ENCODE measurements around the gene ADGRD1. TPM values are rescaled to one million over a fixed set of nuclear protein-coding genes. Genes with fewer than 3 reads are reported as not detected.

ADGRD1 gene
- polyA plus RNA-seq, 1 of the 3 experiments (the other 2 are of a cell fraction) = not detected

GRCh38 chr12:131009595-131010395 lies 56.1 kb downstream of the ADGRD1 start (continued):
- no peak for TF ChIP-seq MAX (IDR thresholded peaks at IDR 0.05; ENCODE audit: low read depth)

GRCh38 chr12:131010396-131011131 lies 56.9 kb downstream of the ADGRD1 start:
- H3K27me3 ChIP-seq (ENCODE audit: insufficient read depth) = no peaks in the 10 kb centered on the region

More at GRCh38 chr12:131010396-131011131, 56.9 kb downstream of the ADGRD1 start:
- ChIA-PET CTCF (no interaction called here), POLR2A (no interaction called here)
- no peaks in the 10 kb centered on the region for H3K9me2 ChIP-seq
- H3K79me2 ChIP-seq (ENCODE audit: insufficient read depth) = no peaks in the 10 kb centered on the region
- no peak overlapping the region for H2AFZ ChIP-seq (ENCODE audit: low read depth)
- no peak for DNase-seq
- H3K4me1 ChIP-seq (ENCODE audit: control insufficient read depth in 1 of 2, insufficient read depth in 2 of 2, low read depth in 1 of 2, low read length in 1 of 2) = peaks cover 0 to 39% of the 10 kb centered on the region in 2 experiments; a peak in 2 of 4 replicates
- no peak overlapping the region for H3K9ac ChIP-seq
- 67% methylated on average over 14 of the region's 18 CpGs for WGBS (ENCODE audit: low lambda C conversion rate)
- no peaks in the 10 kb centered on the region for H3K9me3 ChIP-seq
- no peaks in the 10 kb centered on the region for H4K20me1 ChIP-seq (ENCODE audit: insufficient read depth)
- no peak overlapping the region for H3K4me2 ChIP-seq
- no peak for TF ChIP-seq USF1 (IDR thresholded peaks at IDR 0.05; ENCODE audit: borderline replicate concordance, low read depth)
- TF ChIP-seq MXI1 (IDR thresholded peaks at IDR 0.05; ENCODE audit: low read depth, low read length) = no peak
- TF ChIP-seq TEAD4 (IDR thresholded peaks at IDR 0.05; ENCODE audit: borderline replicate concordance, insufficient read depth) = no peak
- TF ChIP-seq EP300 (IDR thresholded peaks at IDR 0.05; ENCODE audit: borderline replicate concordance in 1 of 2, low read depth in 1 of 2, low read length in 1 of 2) = no peak
- TF ChIP-seq GABPA (IDR thresholded peaks at IDR 0.05; ENCODE audit: low read depth) = no peak
- TF ChIP-seq FOXJ3 (CRISPR knock-in tag; IDR thresholded peaks at IDR 0.05) = no peak
- TF ChIP-seq TAF1 (IDR thresholded peaks at IDR 0.05; ENCODE audit: borderline replicate concordance, low read depth, low read length) = no peak
- TF ChIP-seq RCOR1 (IDR thresholded peaks at IDR 0.05; ENCODE audit: low read length) = no peak
- TF ChIP-seq ELF1 (IDR thresholded peaks at IDR 0.05) = no peak
- TF ChIP-seq MEF2A (IDR thresholded peaks at IDR 0.05; ENCODE audit: borderline replicate concordance, low read depth) = no peak
- no peak for TF ChIP-seq USF2 (IDR thresholded peaks at IDR 0.05; ENCODE audit: borderline replicate concordance, low read depth, low read length)
- no peak for TF ChIP-seq MAX (IDR thresholded peaks at IDR 0.05; ENCODE audit: low read depth)
- TF ChIP-seq FOXM1 (IDR thresholded peaks at IDR 0.05; ENCODE audit: low read depth) = no peak
- no peak for TF ChIP-seq POLR2AphosphoS5 (IDR thresholded peaks at IDR 0.05; ENCODE audit: low read depth, low read length)
- no peak for TF ChIP-seq NFIC (IDR thresholded peaks at IDR 0.05; ENCODE audit: borderline replicate concordance)
- TF ChIP-seq JUND (IDR thresholded peaks at IDR 0.05) = no peak
- no peaks in the 10 kb centered on the region for H3F3A ChIP-seq (replicated peaks; ENCODE audit: insufficient read depth)
- H3K36me3 ChIP-seq (replicated peaks in 1 of 2; ENCODE audit: control insufficient read depth in 1 of 2, insufficient read depth in 2 of 2, low read length in 1 of 2) = no peaks in the 10 kb centered on the region
- H3K27ac ChIP-seq (ENCODE audit: low read depth in 2 of 2, low read length in 1 of 2) = no peak overlapping the region
- no peak overlapping the region for H3K4me3 ChIP-seq (ENCODE audit: low read depth in 2 of 2, low read length in 1 of 2)

Measured in SK-N-SH (cell line).